K562 (cell line): ENCODE measurements around the gene ADGRL3.

ENCODE experiments used
- CREB1 ChIP-seq, 2 experiments: sonication (generic) in 1 of 2; formaldehyde crosslinking in 1 of 2; IDR thresholded peaks; 2 replicates each; pipeline versions ENCODE4 v1.6.1 to v1.8.0; 2012 to 2022; ENCODE audit warnings: inconsistent platforms in 1 of 2, mild to moderate bottlenecking in 1 of 2, missing genetic modification reagents in 1 of 2, moderate library complexity in 1 of 2
- EP300 ChIP-seq: IDR thresholded peaks from 2 replicates; pipeline ENCODE4 v1.6.1; 2012; ENCODE audit warnings: low read length, improper control_type of control experiment
- ETS2 ChIP-seq: IDR thresholded peaks from 2 replicates; pipeline ENCODE4 v1.6.1; 2016; ENCODE audit warnings: borderline replicate concordance, missing genetic modification characterization, mild to moderate bottlenecking, moderate library complexity, missing compliant biosample characterization; ENCODE audit not compliant: poor library complexity, severe bottlenecking
- HNRNPUL1 ChIP-seq: fragments of 200-400 bp; formaldehyde crosslinking; IDR thresholded peaks from 2 replicates; pipeline ENCODE4 v1.6.1; 2017; ENCODE audit warnings: low read length
- NBN ChIP-seq: fragments of 450-650 bp; IDR thresholded peaks from 2 replicates; pipeline ENCODE4 v1.6.1; 2016; ENCODE audit warnings: low read depth, mild to moderate bottlenecking
- POLR2AphosphoS5 ChIP-seq: IDR thresholded peaks from 2 replicates; pipeline ENCODE4 v1.6.1; 2011; ENCODE audit warnings: mild to moderate bottlenecking, low read depth, low read length, moderate library complexity; ENCODE audit not compliant: control insufficient read depth, insufficient read depth
- RAD51 ChIP-seq: fragments of 450-650 bp; IDR thresholded peaks from 2 replicates; pipeline ENCODE4 v1.7.1; 2016; ENCODE audit warnings: low read depth, mild to moderate bottlenecking, borderline replicate concordance
- SREBF2 ChIP-seq: sonication (generic); formaldehyde crosslinking; IDR thresholded peaks from 2 replicates; pipeline ENCODE4 v1.4.0; 2020; ENCODE audit warnings: mild to moderate bottlenecking, missing genetic modification reagents
- ZBTB17 ChIP-seq: fragments of 450-650 bp; formaldehyde crosslinking; IDR thresholded peaks from 2 replicates; pipeline ENCODE4 v1.4.0; 2020; ENCODE audit warnings: mild to moderate bottlenecking
- TF ChIP-seq, protein P1 (sequence below), 3 experiments: IDR thresholded peaks in 2 of 3; conservative IDR thresholded peaks in 1 of 3; 2 replicates each; pipeline ENCODE4 v1.5.1; 2011 to 2012; ENCODE audit warnings: low read length in 3 of 3, mild to moderate bottlenecking in 3 of 3, control low read depth in 2 of 3, improper control_type of control experiment in 1 of 3, inconsistent platforms in 1 of 3, low read depth in 1 of 3, mixed read lengths in 1 of 3, moderate library complexity in 1 of 3; ENCODE audit not compliant: insufficient read depth in 2 of 3

DNA sequence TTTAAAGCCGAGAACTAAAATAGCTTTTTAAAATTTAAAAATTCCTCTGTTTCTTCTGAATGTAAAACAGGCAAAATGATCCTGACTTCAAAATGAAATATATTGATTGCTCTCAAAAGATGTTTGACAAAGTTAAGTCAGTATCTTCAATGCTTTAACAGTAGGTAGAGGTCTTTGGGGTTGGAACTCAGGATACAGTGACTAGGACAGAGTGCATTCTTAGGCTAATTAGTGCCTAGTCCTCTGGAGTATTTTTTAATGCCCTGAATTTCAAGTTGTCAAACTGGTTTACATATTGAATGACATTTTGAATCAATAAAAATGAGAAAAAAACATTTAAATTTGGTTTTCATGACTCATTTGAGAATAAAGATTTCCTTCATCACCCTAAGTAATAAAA lies 877.3 kb downstream of the ADGRL3 start:
- no peak for TF ChIP-seq ZBTB17
- no peak for TF ChIP-seq ETS2 (tag)
- TF ChIP-seq RAD51: no peak
- TF ChIP-seq EP300: no peak
- no peak for TF ChIP-seq CREB1 (IDR thresholded peaks at IDR 0.05)
- TF ChIP-seq CREB1 (CRISPR knock-in tag; IDR thresholded peaks at IDR 0.05): no peak
- no peak for TF ChIP-seq POLR2AphosphoS5
- TF ChIP-seq SREBF2: no peak
- TF ChIP-seq, protein P1, sequence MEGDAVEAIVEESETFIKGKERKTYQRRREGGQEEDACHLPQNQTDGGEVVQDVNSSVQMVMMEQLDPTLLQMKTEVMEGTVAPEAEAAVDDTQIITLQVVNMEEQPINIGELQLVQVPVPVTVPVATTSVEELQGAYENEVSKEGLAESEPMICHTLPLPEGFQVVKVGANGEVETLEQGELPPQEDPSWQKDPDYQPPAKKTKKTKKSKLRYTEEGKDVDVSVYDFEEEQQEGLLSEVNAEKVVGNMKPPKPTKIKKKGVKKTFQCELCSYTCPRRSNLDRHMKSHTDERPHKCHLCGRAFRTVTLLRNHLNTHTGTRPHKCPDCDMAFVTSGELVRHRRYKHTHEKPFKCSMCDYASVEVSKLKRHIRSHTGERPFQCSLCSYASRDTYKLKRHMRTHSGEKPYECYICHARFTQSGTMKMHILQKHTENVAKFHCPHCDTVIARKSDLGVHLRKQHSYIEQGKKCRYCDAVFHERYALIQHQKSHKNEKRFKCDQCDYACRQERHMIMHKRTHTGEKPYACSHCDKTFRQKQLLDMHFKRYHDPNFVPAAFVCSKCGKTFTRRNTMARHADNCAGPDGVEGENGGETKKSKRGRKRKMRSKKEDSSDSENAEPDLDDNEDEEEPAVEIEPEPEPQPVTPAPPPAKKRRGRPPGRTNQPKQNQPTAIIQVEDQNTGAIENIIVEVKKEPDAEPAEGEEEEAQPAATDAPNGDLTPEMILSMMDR (IDR thresholded peaks at IDR 0.05 in 2 of 3, conservative IDR thresholded peaks at IDR 0.05 in 1 of 3; ENCODE audit: insufficient read depth in 2 of 3, low read depth in 1 of 3, low read length in 3 of 3): no peak
- no peak for TF ChIP-seq NBN
- TF ChIP-seq HNRNPUL1: no peak
